ENCODE measurements around the gene NDUFV3. TPM values are rescaled to one million over a fixed set of nuclear protein-coding genes. Genes with fewer than 3 reads are reported as not detected.
"Not testable (repeated sequence)": the region's sequence is repeated elsewhere in the genome, so short reads cannot be mapped to it uniquely, and the experiment has no call there.

NDUFV3 gene
- total and polyA plus RNA-seq, 2 of the 8 experiments (the other 6 are each of a cell fraction or from before 2014, with no cell fraction given): 17.0 to 44.4 TPM

- H3K9me3 ChIP-seq (ENCODE audit: insufficient read depth in 2 of 2, low read depth in 1 of 2, low read length in 1 of 2); H3K23ac ChIP-seq (ENCODE audit: insufficient read length); H3K23me2 ChIP-seq (ENCODE audit: low read depth, low read length); H2BK15ac ChIP-seq (ENCODE audit: low read length); POLR2A ChIA-PET (ENCODE audit: partially characterized antibody); H3K79me1 ChIP-seq (ENCODE audit: low read depth, low read length); H2BK20ac ChIP-seq (ENCODE audit: low read length); H4K20me1 ChIP-seq (replicated peaks in 1 of 2; ENCODE audit: control insufficient read depth in 1 of 2, insufficient read depth in 2 of 2, low read length in 2 of 2); H2BK12ac ChIP-seq (ENCODE audit: low read depth, low read length); H3K4me3 ChIP-seq (ENCODE audit: extremely low read depth in 1 of 4, insufficient read depth in 2 of 4, low read depth in 3 of 4, low read length in 4 of 4); DNase-seq (ENCODE audit: low read depth in 1 of 2, low spot score in 2 of 2); H2BK5ac ChIP-seq (ENCODE audit: low read depth, low read length); H3K56ac ChIP-seq (replicated peaks; ENCODE audit: insufficient read length, low read depth, low read length); H2AK5ac ChIP-seq (ENCODE audit: low read depth, low read length); H3K4me2 ChIP-seq (ENCODE audit: insufficient read depth in 1 of 2, low read depth in 2 of 2, low read length in 2 of 2); FAIRE-seq; H2AFZ ChIP-seq (ENCODE audit: low read length); H3K14ac ChIP-seq (ENCODE audit: insufficient read length); H4K91ac ChIP-seq (replicated peaks; ENCODE audit: insufficient read length, low read length); H2BK120ac ChIP-seq (replicated peaks; ENCODE audit: low read depth, low read length); H4K8ac ChIP-seq (ENCODE audit: extremely low read depth, insufficient read depth, low read length); H4K5ac ChIP-seq (ENCODE audit: insufficient read length, low read depth, low read length); H3K4me1 ChIP-seq (replicated peaks in 1 of 4; ENCODE audit: control insufficient read depth in 3 of 4, insufficient read depth in 4 of 4, low read length in 3 of 4); H3K27ac ChIP-seq (ENCODE audit: low read depth, low read length); H3K36me3 ChIP-seq (ENCODE audit: control insufficient read depth in 2 of 4, insufficient read depth in 4 of 4, low read length in 3 of 4); H3K27me3 ChIP-seq (replicated peaks in 1 of 4; ENCODE audit: control insufficient read depth in 3 of 4, extremely low read depth in 1 of 4, insufficient read depth in 3 of 4, low read length in 3 of 4); CTCF ChIA-PET (ENCODE audit: partially characterized antibody); H3K9ac ChIP-seq (replicated peaks in 1 of 4; ENCODE audit: extremely low read depth in 1 of 4, low read depth in 3 of 4, low read length in 3 of 4); H3K79me2 ChIP-seq (ENCODE audit: control insufficient read depth in 1 of 2, insufficient read depth in 2 of 2, low read length in 2 of 2); H3K4ac ChIP-seq (replicated peaks; ENCODE audit: insufficient read length, low read depth, low read length): not testable (repeated sequence)
- WGBS, 2 experiments (ENCODE audit: extremely low coverage in 1 of 2, insufficient coverage in 1 of 2, insufficient read length in 1 of 2, insufficient replicate concordance in 2 of 2, low coverage in 1 of 2, low lambda C conversion rate in 2 of 2, missing lambda C conversion rate in 1 of 2): 90% methylated on average over 13 of the region's 13 CpGs; no CpG with 5 or more reads in 1 of the 2 experiments
- peak overlapping the region; percentile 19; the same call in 1 of the 2 replicates for H3K18ac ChIP-seq (ENCODE audit: extremely low read depth, low read length)
Measured at GRCh38 chr21:42949094-42949755, 56.1 kb downstream of the NDUFV3 start.

GRCh38 chr21:42951193-42951592 is 58.1 kb downstream of the NDUFV3 start:
- H4K91ac ChIP-seq (replicated peaks; ENCODE audit: insufficient read length, low read length); H3K4ac ChIP-seq (replicated peaks; ENCODE audit: insufficient read length, low read depth, low read length); H3K14ac ChIP-seq (ENCODE audit: insufficient read length); DNase-seq (ENCODE audit: low read depth in 1 of 2, low spot score in 2 of 2); H2BK5ac ChIP-seq (ENCODE audit: low read depth, low read length); H3K79me1 ChIP-seq (ENCODE audit: low read depth, low read length); H4K20me1 ChIP-seq (replicated peaks in 1 of 2; ENCODE audit: control insufficient read depth in 1 of 2, insufficient read depth in 2 of 2, low read length in 2 of 2); CTCF ChIA-PET (ENCODE audit: partially characterized antibody); H2BK15ac ChIP-seq (ENCODE audit: low read length); FAIRE-seq; POLR2A ChIA-PET (ENCODE audit: partially characterized antibody); H3K23ac ChIP-seq (ENCODE audit: insufficient read length); H3K23me2 ChIP-seq (ENCODE audit: low read depth, low read length); H2AFZ ChIP-seq (ENCODE audit: low read length); H4K5ac ChIP-seq (ENCODE audit: insufficient read length, low read depth, low read length); H3K27me3 ChIP-seq (replicated peaks in 1 of 4; ENCODE audit: control insufficient read depth in 3 of 4, extremely low read depth in 1 of 4, insufficient read depth in 3 of 4, low read length in 3 of 4); H3K4me2 ChIP-seq (ENCODE audit: insufficient read depth in 1 of 2, low read depth in 2 of 2, low read length in 2 of 2); H3K56ac ChIP-seq (replicated peaks; ENCODE audit: insufficient read length, low read depth, low read length); H3K18ac ChIP-seq (ENCODE audit: extremely low read depth, low read length); H2AK5ac ChIP-seq (ENCODE audit: low read depth, low read length); H4K8ac ChIP-seq (ENCODE audit: extremely low read depth, insufficient read depth, low read length); H3K36me3 ChIP-seq (ENCODE audit: control insufficient read depth in 2 of 4, insufficient read depth in 4 of 4, low read length in 3 of 4); H3K27ac ChIP-seq (ENCODE audit: low read depth, low read length); H2BK12ac ChIP-seq (ENCODE audit: low read depth, low read length); H3K9ac ChIP-seq (replicated peaks in 1 of 4; ENCODE audit: extremely low read depth in 1 of 4, low read depth in 3 of 4, low read length in 3 of 4); H3K4me3 ChIP-seq (ENCODE audit: extremely low read depth in 1 of 4, insufficient read depth in 2 of 4, low read depth in 3 of 4, low read length in 4 of 4); H2BK120ac ChIP-seq (replicated peaks; ENCODE audit: low read depth, low read length); H3K79me2 ChIP-seq (ENCODE audit: control insufficient read depth in 1 of 2, insufficient read depth in 2 of 2, low read length in 2 of 2); H3K9me3 ChIP-seq (ENCODE audit: insufficient read depth in 2 of 2, low read depth in 1 of 2, low read length in 1 of 2); H2BK20ac ChIP-seq (ENCODE audit: low read length): not testable (repeated sequence)
- 95% methylated on average over 9 of the region's 9 CpGs; no CpG with 5 or more reads in 1 of the 2 experiments for WGBS, 2 experiments (ENCODE audit: extremely low coverage in 1 of 2, insufficient coverage in 1 of 2, insufficient read length in 1 of 2, insufficient replicate concordance in 2 of 2, low coverage in 1 of 2, low lambda C conversion rate in 2 of 2, missing lambda C conversion rate in 1 of 2)
- peaks cover 2 to 12% (median 7%) of the 10 kb centered on the region in 4 experiments; a peak in 5 of 7 replicates for H3K4me1 ChIP-seq (replicated peaks in 1 of 4; ENCODE audit: control insufficient read depth in 3 of 4, insufficient read depth in 4 of 4, low read length in 3 of 4)

Measured in H1 (cell line).